NCI-H510A (cell line): ENCODE results near the gene CLEC19A.

Source experiments
- DNase-seq: peaks from one replicate; lab custom pipeline; 2025; lab: John Stamatoyannopoulos, UW

CLEC19A gene

DNA sequence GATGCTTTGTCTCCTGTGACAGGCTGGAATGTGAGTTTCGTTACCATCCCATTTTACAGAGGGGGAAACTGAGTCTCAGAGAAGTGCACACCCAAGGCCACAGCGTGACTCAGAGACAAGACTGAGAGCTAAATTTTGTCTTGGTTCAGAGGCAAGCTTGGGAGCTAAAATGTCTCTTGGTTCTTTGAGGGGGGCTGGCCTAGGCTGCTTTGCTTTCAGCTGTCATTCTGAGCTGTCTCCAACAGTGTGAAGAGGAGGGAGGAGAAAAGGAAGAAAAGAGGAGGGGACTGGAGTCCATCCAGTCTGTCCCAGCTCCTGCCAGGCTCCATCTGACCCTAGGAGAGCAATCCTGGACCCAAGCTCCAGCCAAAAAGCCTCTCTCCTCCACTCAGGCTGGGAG, at the start of gene CLEC19A:
Gene CLEC19A (plus strand): TSS at position 301 of the 400 bp plus-strand sequence. CDS start 121 bp downstream, outside the sequence.
- no peak for DNase-seq

- no peak for DNase-seq
These were observed 49.6 kb upstream of the CLEC19A start for GRCh38 chr16:19235886-19236285.

- DNase-seq = no peak
These were observed 48.8 kb upstream of the CLEC19A start for GRCh38 chr16:19236561-19237209.

- peak; percentile 88 for DNase-seq
These were observed 47.1 kb upstream of the CLEC19A start for GRCh38 chr16:19238406-19238805.

GRCh38 chr16:19239511-19240155, 45.9 kb upstream of the CLEC19A start:
- DNase-seq = no peak

GRCh38 chr16:19240494-19240893, 45.0 kb upstream of the CLEC19A start:
- no peak for DNase-seq

GRCh38 chr16:19241512-19241911, 44.0 kb upstream of the CLEC19A start:
- no peak for DNase-seq

DNA sequence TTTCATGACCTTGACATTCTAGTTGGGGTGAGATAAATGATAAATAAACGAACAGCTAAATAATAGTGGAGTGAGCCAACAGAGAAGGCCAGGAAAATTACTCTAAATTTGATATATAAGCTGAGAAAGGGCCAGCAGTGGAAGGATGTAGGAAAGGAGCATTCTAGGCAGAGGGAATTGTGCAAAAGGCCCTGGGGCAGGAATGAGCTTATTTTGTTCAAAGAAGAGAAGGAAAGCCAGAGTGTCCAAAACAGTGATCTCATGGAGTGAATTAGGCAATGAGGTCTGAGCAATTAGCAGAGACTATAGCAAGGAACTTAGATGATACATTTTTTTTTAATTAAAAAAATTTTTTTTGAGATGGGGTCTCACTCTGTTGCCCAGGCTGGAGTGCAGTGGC, 43.3 kb upstream of the CLEC19A start:
- DNase-seq = no peak

- peak; percentile 48 for DNase-seq
These were observed 42.5 kb upstream of the CLEC19A start for GRCh38 chr16:19242987-19243575.

- peak; percentile 100 for DNase-seq
These were observed 40.1 kb upstream of the CLEC19A start for GRCh38 chr16:19245326-19245925.

- DNase-seq = no peak
These were observed 32.6 kb upstream of the CLEC19A start for GRCh38 chr16:19252904-19253303.

DNA sequence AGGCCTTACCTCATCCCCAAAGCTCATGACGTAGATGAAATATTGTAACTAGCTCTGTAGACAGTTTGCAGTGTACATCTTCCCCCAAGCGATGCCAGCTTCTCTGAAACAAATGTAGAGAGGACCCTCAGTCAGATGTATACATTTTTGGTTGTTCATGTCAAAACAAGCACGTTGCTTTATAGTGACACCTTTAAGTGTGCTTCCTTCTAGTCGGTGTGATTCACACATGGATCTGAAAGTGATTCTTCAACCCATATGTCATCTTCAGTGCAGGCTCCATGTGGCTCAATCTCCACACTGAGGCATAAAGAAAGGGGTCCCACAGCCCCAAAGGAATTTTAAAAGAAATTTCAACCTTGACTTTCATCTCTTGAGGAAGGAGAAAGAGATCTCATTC, 30.9 kb upstream of the CLEC19A start:
- no peak for DNase-seq

DNA sequence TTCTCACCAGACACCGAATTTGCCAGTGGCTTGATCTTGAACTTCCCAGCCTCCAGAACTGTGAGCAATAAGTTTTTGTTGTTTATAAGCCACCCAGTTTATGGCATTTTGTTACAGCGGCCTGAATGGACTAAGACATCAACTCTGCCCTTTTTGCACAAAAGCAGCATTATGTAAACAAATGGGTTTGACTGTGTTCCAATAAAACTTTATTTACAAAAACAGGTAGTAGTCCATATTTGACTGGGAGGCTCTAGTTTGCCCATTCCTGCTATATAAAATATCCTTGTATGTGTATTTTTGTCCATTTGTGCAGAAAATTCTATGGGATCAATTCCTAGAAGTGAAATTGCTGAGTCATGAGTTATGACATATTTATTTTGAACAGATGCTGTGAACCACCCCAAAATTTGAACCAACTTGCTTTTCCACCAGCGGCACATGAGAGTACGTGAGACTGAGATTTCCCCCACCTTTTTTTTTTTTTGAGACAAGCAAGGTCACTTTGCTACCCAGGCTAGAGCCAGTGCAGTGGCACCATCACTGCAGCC, 21.3 kb upstream of the CLEC19A start:
- no peak for DNase-seq

DNA sequence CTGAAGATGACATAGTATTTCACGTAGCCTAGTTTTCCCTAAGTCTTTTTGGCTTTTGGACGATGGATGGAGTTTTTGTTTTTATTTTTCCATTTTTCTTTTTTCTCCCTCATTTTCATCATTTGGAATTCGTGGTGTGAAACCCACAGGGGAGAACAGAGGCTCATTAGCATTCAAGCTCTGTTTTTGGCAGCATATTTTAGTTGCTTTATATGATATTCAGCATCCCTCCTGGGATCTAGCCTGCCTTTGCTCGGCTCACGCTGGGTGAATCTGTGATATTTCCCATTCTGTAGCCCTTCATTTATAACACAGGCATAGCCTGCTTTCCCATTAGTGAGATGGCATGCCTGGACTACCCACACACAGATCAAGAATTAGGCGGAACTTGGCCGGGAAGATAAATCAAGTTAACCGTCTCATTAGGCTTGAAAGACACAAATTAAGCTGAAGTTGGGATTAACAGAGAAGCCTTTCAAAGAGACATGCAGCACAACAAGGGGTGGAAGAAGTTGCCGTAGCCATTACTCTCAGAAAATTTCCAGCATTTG, 20.1 kb upstream of the CLEC19A start:
- no peak for DNase-seq

DNA sequence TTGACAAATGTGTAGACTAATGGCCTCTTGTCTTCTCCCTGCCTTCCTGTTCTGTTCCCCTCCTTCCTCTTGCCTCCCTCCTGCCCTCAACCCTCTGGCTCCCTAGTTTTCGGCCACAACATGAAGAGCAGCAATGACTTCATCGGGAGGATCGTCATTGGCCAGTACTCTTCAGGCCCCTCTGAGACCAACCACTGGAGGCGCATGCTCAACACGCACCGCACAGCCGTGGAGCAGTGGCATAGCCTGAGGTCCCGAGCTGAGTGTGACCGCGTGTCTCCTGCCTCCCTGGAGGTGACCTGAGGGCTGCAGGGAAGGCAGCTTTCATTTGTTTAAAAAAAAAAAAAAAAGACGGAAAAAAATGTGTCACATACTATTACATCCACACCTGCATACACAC, 18.8 kb upstream of the CLEC19A start:
- no peak for DNase-seq

- DNase-seq = no peak
These were observed 16.4 kb upstream of the CLEC19A start for GRCh38 chr16:19269098-19269497.

- no peak for DNase-seq
These were observed 11.2 kb upstream of the CLEC19A start for GRCh38 chr16:19274165-19274797.

DNA sequence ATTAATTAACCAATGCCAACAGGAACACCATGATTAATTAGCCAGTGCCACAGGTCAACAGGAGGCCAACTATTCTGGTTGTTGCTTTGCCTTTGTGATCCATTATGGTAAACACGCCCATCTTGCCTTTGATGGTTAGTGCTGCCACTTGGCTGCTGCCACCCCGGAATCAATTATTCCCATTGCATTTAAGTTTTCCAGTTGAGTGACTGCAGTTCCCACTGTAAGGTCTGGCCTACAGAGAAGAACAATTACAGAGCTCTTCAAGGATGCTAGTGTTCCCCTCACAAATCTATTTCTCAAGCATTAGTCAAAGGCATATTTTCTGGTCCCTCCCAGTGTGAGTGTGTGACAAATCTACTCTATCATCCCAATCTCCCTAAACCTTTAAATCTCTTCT, 7.1 kb upstream of the CLEC19A start:
- DNase-seq = no peak

DNA sequence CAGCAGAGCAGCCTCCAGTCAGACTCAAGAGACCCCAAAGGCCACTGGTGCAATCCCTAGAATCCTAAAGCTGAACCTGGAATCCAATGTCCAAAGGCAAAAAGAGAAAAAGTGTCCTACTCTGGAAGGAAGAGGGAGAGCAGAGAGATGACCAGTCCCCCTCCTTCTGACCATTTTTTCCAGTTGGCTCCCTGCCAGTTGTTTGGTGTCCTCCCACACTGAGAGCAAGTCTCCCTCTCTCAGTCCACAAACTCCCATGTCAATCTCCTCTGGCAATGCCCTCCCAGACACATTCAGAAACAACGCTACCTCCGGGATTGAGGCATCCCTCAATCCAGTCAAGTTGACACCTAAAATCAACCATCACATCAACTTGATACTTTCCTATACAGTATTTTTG, 4.3 kb upstream of the CLEC19A start:
- no peak for DNase-seq

- no peak for DNase-seq
These were observed 3.4 kb upstream of the CLEC19A start for GRCh38 chr16:19282101-19282500.

GRCh38 chr16:19283637-19284036, 1.9 kb upstream of the CLEC19A start:
- no peak for DNase-seq

DNA sequence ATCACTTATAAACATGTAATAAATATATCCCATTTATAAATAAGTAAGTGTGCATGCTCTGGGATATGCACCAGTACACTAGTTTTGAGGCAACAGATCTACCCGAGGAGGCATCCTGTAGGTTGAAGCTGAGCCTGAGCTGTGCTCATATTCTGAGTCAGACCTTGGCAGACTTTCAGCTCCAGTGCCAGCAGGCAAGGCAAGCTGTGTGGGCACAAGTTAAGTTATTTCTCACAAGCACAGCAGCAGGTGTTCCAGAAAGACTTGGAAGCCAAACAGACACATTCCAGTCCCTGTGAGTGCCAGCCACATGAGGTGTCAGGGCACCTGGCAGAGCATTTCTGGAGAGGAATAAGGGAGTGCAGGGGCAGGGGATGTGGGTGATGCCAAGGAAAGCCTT, 1.3 kb upstream of the CLEC19A start:
- DNase-seq = no peak
